Aorta (tissue), 5 donors: Measurements from ENCODE around the gene TEDC1. TPM values are rescaled to one million over a fixed set of nuclear protein-coding genes. Genes with fewer than 3 reads are reported as not detected.

Experiments used
- ATAC-seq: fragments of 200-7000 bp; cut with Tn5 transposase; one replicate; pipeline ENCODE4 v1.9.1; 2022; ENCODE audit warnings: moderate library complexity; ENCODE audit not compliant: low FRiP score
- DNase-seq, 2 donors: peaks; one replicate each; pipeline ENCODE4 v3.0.0-alpha.2; 2020
- H3K27ac ChIP-seq, 2 donors: one replicate each; pipeline ENCODE4 v1.5.1; 2013; ENCODE audit warnings: low read length in 2 of 2, mild to moderate bottlenecking in 2 of 2, moderate library complexity in 2 of 2, control low read depth in 1 of 2, inconsistent platforms in 1 of 2, low read depth in 1 of 2
- H3K27me3 ChIP-seq, 2 donors: one replicate each; pipeline ENCODE4 v1.6.1; 2013; ENCODE audit warnings: control low read depth in 1 of 2, low read length in 1 of 2, mild to moderate bottlenecking in 1 of 2, moderate library complexity in 1 of 2; ENCODE audit not compliant: insufficient read depth in 2 of 2, control insufficient read depth in 1 of 2
- H3K36me3 ChIP-seq, 2 donors: one replicate each; pipeline ENCODE4 v1.6.1; 2013; ENCODE audit warnings: control low read depth in 1 of 2, low read length in 1 of 2, mild to moderate bottlenecking in 1 of 2; ENCODE audit not compliant: insufficient read depth in 2 of 2, control insufficient read depth in 1 of 2
- H3K4me1 ChIP-seq, 2 donors: one replicate each; pipeline ENCODE4 v1.6.1; 2013; ENCODE audit warnings: low read length in 2 of 2, control low read depth in 1 of 2, mild to moderate bottlenecking in 1 of 2, moderate library complexity in 1 of 2; ENCODE audit not compliant: insufficient read depth in 2 of 2, control insufficient read depth in 1 of 2
- H3K4me3 ChIP-seq, 2 donors: one replicate each; pipeline ENCODE4 v1.5.1; 2013; ENCODE audit warnings: low read length in 2 of 2, control low read depth in 1 of 2, mild to moderate bottlenecking in 1 of 2
- H3K9me3 ChIP-seq: one replicate; pipeline ENCODE4 v1.6.1; 2013; ENCODE audit warnings: mild to moderate bottlenecking, low read length; ENCODE audit not compliant: control insufficient read depth
- WGBS, 2 donors: extraction: QIAGEN DNeasy Blood & Tissue Kit; methylation state at CpG; one replicate each; pipeline ENCODE4 v1.1.7; 2013; 5-methylcytosine and 5-hydroxymethylcytosine counted together
- intact Hi-C, 2 donors: fragments of 100-400 bp; cut with DNase I; formaldehyde crosslinking; loops; one replicate each; pipeline versions ENCODE4 v1.14.2 to v1.15.0; 2022
- polyA plus RNA-seq, 2 donors: library from polyadenylated mRNA; stranded (reverse); fragments of 200-250 nt; gene quantifications; one replicate each; pipeline ENCODE4 v1.2.3, GENCODE V29; 2013
- total RNA-seq, 2 donors: library from RNA; stranded (reverse); fragmentation: NEBNext Ultra II Directional; extraction: Animal tissue kit (Norgen Biotek cat#: 25700); gene quantifications; one replicate each; pipeline ENCODE4 v1.2.1, GENCODE V29; 2021
- donor health status: healthy with polysubstance abuse.
- donor health status: Bipolar disorder and iron deficiency.
- donor health status: DM: no; HTN: no; CAD: no.
- donor health status: DM: no; HTN: no; CAD: no.
- donor health status: DM: yes; HTN: yes; CAD: no.

The TEDC1 gene
- total and polyA plus RNA-seq, 4 donors = 8.6 to 33.8 (median 20.1) TPM

DNA sequence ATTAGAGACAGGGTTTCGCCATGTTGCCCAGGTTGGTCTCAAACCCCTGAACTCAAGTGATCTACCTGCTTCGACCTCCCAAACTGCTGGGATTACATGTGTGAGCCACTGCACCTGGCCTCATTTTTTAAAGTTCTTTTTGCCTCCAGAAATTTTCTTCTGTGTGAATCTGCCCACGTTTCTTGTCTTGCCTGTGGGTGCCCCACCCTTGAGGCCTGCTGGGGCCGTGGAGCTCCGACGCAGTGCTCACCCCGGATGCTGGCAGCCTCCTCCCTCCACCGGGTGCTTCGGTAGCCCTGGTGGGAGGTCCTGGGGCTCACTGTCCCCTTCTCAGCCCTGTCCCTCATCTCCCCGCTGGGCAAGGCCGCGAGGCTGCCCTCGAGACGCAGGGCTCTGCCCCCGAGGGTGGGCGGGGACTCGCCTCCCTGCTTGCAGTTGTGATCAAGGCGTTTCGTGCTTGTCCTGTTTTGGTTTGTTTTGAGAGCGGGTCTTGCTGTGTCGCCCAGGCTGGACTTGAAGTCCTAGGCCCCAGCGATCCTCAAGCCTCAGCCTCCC is 35.9 kb upstream of the TEDC1 start:
- H3K9me3 ChIP-seq = no peaks in the 10 kb centered on the region
- no peak for ATAC-seq
- intact Hi-C loops = no loop called here
- no peaks in the 10 kb centered on the region for H3K27me3 ChIP-seq
- H3K36me3 ChIP-seq = peaks cover 0 to 2% of the 10 kb centered on the region in 2 donors
- H3K4me1 ChIP-seq = no peaks in the 10 kb centered on the region
- no peak for DNase-seq
- 86 to 88% methylated on average over 22 of the region's 22 CpGs for WGBS, 2 donors
- H3K27ac ChIP-seq = no peak overlapping the region
- no peak overlapping the region for H3K4me3 ChIP-seq

DNA sequence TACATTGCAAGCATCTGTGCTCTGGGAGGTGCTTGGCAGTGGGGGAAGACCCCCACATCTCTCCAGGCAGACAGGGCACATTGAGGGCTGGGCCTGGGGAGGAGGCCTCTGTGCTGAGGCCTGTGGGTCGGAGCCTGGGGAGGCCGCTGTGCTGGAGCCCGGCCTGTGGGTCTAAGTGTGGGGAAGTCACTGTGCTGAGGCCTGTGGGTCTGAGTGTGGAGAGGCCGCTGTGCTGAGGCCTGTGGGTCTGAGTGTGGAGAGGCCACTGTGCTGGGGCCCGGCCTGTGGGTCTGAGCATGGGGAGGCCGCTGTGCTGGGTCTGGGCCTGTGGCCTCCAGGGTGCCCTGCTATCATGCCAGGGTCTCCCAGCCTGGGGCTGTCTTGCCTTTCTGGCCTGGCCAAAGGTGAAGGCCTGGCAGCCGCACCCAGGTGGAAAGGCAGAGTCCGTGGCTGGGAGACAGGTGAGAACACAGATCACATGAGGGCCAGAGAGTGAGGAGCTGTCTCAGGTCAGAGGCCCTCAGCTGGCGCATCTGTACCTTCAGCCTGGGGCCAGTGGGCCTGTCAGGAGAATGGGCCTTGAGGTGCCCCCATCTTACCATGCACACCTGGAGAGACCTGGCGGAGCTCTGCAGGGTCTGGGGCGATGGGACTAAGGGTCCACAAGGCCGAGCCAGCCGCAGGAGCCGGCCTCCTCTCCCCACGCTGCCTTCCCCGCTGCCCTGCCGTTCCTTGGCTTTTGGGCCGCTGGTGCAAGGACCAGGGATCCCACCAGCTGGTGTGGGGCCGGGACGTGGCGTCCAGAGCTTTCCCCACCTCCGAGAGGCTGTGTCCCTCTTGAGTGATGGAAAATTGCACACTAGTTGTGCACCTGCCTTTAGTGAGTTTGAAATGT is 35.0 kb upstream of the TEDC1 start:
- ATAC-seq = no peak
- WGBS, 2 donors = 89% methylated on average over 21 to 22 of the region's 22 CpGs
- intact Hi-C loops = no loop called here

DNA sequence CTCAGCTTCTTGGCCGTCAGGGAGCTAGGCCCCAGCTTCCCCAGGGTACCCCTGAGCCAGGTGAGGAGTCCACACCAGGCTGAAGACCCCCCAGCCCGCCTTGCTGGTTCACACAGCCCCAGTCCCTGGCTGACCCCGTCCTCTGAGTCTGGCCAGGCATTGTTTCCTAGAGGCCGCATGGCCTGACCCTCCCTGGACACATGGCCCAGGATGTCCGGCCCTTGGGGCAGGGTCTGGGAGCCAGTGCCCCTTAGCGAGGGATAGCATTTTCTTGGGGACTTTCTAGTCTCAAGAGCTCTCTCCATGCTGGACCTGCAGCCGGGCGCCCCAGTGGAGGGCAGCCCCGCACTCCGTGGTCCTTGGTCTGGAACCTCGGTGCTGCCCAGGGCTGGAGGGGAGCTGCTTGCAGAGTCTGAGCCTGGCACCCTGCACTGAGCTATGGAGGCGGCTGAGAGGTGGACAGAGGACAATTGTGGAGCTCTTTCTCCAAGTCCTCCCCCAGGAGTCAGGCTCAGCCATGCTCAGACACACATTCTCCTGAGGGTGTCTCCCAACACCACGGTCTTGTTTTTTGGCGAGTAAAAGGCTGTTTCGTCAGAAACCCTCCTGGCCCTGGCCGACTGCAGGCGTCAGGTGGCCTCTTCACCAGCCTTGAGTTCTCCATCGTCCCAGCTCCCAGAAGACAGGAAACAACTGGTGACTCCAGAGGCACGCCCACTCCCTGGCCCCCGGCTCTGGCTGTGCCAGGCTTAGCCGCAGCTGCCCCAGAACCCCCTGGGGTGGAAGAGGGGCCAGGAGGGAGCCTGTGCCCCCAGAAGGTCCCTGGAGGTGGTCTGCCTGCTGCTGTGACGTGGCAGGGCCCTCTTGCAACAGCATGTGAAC is 34.1 kb upstream of the TEDC1 start:
- H3K27ac ChIP-seq = no peak overlapping the region
- no peaks in the 10 kb centered on the region for H3K9me3 ChIP-seq
- no peaks in the 10 kb centered on the region for H3K4me1 ChIP-seq
- H3K27me3 ChIP-seq = no peaks in the 10 kb centered on the region
- ATAC-seq (no peak), DNase-seq (no peak)
- 80 to 81% methylated on average over 22 of the region's 22 CpGs for WGBS, 2 donors
- peaks cover 0 to 2% of the 10 kb centered on the region in 2 donors for H3K36me3 ChIP-seq
- no peak overlapping the region for H3K4me3 ChIP-seq
- intact Hi-C loops = no loop called here

More for the DNA sequence above, 35.0 kb upstream of the TEDC1 start:
- Histone ChIP-seq H3K4me3 (no peak overlapping the region), H3K27me3 (no peaks in the 10 kb centered on the region), H3K36me3 (peaks cover 0 to 2% of the 10 kb centered on the region in 2 donors), H3K27ac (no peak overlapping the region), H3K4me1 (no peaks in the 10 kb centered on the region), H3K9me3 (no peaks in the 10 kb centered on the region)
- DNase-seq = no peak

DNA sequence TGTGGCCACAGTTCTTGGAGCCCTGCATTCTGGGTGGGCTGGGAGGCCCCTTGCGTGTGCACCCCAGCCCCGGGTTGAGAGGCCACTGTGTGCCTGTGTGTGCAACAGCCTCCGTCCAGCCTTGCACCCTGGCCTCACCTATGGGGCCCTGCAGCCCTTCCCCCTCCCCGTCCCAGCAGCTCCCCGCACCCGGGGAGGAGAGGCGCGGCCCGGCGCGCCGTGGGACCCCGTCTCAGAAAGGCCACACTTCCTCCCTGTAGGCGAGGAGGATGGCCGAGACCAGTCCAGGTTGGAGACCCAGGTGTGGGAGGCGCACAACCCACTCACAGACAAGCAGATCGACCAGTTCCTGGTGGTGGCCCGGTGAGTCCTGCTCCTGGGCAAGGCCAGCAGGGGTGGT is 33.0 kb upstream of the TEDC1 start:
- intact Hi-C loops = no loop called here
- Histone ChIP-seq H3K36me3 (peaks cover 0 to 2% of the 10 kb centered on the region in 2 donors), H3K27ac (no peak overlapping the region), H3K27me3 (no peaks in the 10 kb centered on the region), H3K9me3 (no peaks in the 10 kb centered on the region), H3K4me3 (no peak overlapping the region), H3K4me1 (no peaks in the 10 kb centered on the region)
- WGBS, 2 donors = 83 to 90% methylated on average over 13 to 18 of the region's 18 CpGs
- ATAC-seq (no peak), DNase-seq (no peak)

DNA sequence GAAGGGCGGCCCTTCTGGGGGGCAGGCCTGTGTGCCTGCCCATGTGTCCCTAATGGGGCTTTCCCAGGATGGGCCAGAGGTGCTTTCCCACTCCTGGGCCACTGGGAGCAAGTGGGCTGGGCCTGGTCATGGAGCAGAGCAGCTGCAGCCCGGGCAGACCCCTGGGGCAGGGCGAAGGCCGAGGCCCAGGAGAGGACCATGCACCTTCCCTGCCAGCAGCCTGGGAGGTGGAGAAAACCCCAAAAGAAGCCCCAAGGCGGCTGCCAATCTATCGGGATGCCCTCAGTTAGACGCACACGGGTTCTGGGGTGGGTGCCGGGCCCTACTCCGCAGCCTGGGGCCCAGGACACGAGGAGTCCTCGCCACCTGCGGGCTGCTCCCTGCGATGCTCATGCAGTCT is 32.5 kb upstream of the TEDC1 start:
- H3K36me3 ChIP-seq = peaks cover 0 to 5% of the 10 kb centered on the region in 2 donors
- no peak overlapping the region for H3K4me3 ChIP-seq
- intact Hi-C loops = no loop called here
- DNase-seq = no peak
- H3K9me3 ChIP-seq = no peaks in the 10 kb centered on the region
- no peaks in the 10 kb centered on the region for H3K27me3 ChIP-seq
- ATAC-seq = no peak
- H3K4me1 ChIP-seq = no peaks in the 10 kb centered on the region
- no peak overlapping the region for H3K27ac ChIP-seq
- WGBS, 2 donors = 84 to 87% methylated on average over 14 of the region's 14 CpGs

DNA sequence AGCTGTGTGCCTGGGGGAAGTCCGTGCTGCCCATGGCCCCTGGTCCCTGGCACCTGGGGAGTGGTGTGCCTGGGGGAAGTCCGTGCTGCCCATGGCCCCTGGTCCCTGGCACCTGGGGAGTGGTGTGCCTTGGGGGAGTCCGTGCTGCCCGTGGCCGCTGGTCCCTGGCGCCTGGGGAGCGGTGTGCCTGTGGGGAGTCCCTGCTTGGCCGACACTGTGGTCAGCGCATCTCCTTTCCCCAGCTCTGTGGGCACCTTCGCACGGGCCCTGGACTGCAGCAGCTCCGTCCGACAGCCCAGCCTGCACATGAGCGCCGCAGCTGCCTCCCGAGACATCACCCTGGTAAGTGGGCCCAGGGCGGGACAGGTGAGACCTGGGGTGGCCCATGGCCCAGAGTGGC is 30.9 kb upstream of the TEDC1 start:
- intact Hi-C loops = no loop called here
- Histone ChIP-seq H3K4me3 (no peak overlapping the region), H3K27ac (no peak overlapping the region), H3K9me3 (no peaks in the 10 kb centered on the region), H3K27me3 (no peaks in the 10 kb centered on the region), H3K4me1 (no peaks in the 10 kb centered on the region), H3K36me3 (peaks cover 0 to 5% of the 10 kb centered on the region in 2 donors)
- 93% methylated on average over 17 of the region's 17 CpGs for WGBS, 2 donors
- no peak for DNase-seq
- ATAC-seq = no peak

DNA sequence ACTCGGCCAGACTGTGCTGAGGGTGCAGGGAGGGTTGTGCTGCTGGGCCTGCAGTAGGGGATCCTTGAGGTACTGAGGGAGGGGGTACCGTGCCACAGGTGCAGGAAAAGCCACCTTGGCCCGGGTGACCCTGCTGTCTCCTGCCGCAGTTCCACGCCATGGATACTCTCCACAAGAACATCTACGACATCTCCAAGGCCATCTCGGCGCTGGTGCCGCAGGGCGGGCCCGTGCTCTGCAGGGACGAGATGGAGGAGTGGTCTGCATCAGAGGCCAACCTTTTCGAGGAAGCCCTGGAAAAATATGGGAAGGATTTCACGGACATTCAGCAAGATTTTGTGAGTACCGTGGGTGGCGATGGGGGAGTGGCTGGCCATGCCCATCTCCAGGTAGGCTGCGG is 30.4 kb upstream of the TEDC1 start:
- intact Hi-C loops = no loop called here
- Histone ChIP-seq H3K36me3 (peaks cover 0 to 5% of the 10 kb centered on the region in 2 donors), H3K27me3 (no peaks in the 10 kb centered on the region), H3K9me3 (no peaks in the 10 kb centered on the region), H3K27ac (no peak overlapping the region), H3K4me1 (no peaks in the 10 kb centered on the region), H3K4me3 (no peak overlapping the region)
- ATAC-seq (no peak), DNase-seq (no peak)
- 91% methylated on average over 17 of the region's 17 CpGs for WGBS, 2 donors

DNA sequence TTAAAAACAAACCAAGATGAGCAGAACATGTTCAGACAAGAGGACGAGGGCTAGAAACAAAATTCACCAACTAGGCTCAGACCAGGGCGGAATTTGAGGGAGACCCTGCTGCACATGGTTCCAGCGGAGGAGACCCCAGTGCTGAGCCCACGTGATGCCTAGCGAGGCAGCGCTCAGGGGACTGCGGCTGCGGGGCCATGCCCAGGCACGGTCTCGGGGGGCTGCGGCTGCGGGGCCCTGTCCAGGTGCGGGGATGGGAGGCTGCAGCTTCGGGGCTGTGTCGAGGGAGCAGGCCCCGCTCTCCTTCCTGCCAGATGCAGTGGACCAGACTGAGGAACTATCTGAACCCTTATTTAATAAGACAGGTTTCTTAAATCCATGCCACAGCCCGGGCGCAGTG is 29.1 kb upstream of the TEDC1 start:
- Histone ChIP-seq H3K4me1 (no peaks in the 10 kb centered on the region), H3K9me3 (no peaks in the 10 kb centered on the region), H3K27me3 (no peaks in the 10 kb centered on the region), H3K4me3 (no peak overlapping the region), H3K36me3 (peaks cover 0 to 5% of the 10 kb centered on the region in 2 donors), H3K27ac (no peak overlapping the region)
- 95 to 96% methylated on average over 17 to 18 of the region's 18 CpGs for WGBS, 2 donors
- ATAC-seq (no peak), DNase-seq (no peak)
- intact Hi-C loops = no loop called here
